Mesenteric fat pad (tissue), 1 donor: Measurements from ENCODE around the gene KRTAP1-3. TPM values are rescaled to one million over a fixed set of nuclear protein-coding genes. Genes with fewer than 3 reads are reported as not detected.
"Not testable (repeated sequence)": the region's sequence is repeated elsewhere in the genome, so short reads cannot be mapped to it uniquely, and the experiment has no call there.

ENCODE experiments used
- DNase-seq: peaks from one replicate; pipeline ENCODE4 v3.0.0-alpha.2; 2020; ENCODE audit warnings: low spot score
- total RNA-seq: library from RNA; stranded (reverse); fragmentation: NEBNext Ultra II Directional; extraction: Animal tissue kit (Norgen Biotek cat#: 25700); gene quantifications from one replicate; pipeline ENCODE4 v1.2.1, GENCODE V29; 2021
- donor health status: DM: yes; HTN: yes; CAD: no.

KRTAP1-3 gene
- total RNA-seq, 1 donor from 2014 or later: not detected

- DNase-seq: no peak
Measured at GRCh38 chr17:41012326-41013120, 22.2 kb downstream of the KRTAP1-3 start.

- no peak for DNase-seq
Measured at GRCh38 chr17:41010441-41010840, 24.2 kb downstream of the KRTAP1-3 start.

GRCh38 chr17:41009936-41010335 lies 24.7 kb downstream of the KRTAP1-3 start:
- no peak for DNase-seq

- DNase-seq: no peak
Measured at GRCh38 chr17:41009301-41009760, 25.3 kb downstream of the KRTAP1-3 start.

GRCh38 chr17:41008811-41009210 lies 25.9 kb downstream of the KRTAP1-3 start, which contains the start of gene KRTAP3-1:
Gene KRTAP3-1, minus strand, starts transcription at chr17:41009128. Its CDS starts 54 bp downstream, at chr17:41009074.
- no peak for DNase-seq

- no peak for DNase-seq
Measured at GRCh38 chr17:41004397-41004796, 30.3 kb downstream of the KRTAP1-3 start.

GRCh38 chr17:41003926-41004325 lies 30.7 kb downstream of the KRTAP1-3 start:
- DNase-seq: no peak

- no peak for DNase-seq
Measured at GRCh38 chr17:41002814-41003213, 31.9 kb downstream of the KRTAP1-3 start.

GRCh38 chr17:41001795-41002194 lies 32.9 kb downstream of the KRTAP1-3 start:
- DNase-seq: no peak

GRCh38 chr17:40999563-40999962 lies 35.1 kb downstream of the KRTAP1-3 start, which contains the start of gene KRTAP3-2:
Gene KRTAP3-2, minus strand, starts transcription at chr17:40999906. Its CDS starts 53 bp downstream, at chr17:40999853.
- DNase-seq: not testable (repeated sequence)

- no peak for DNase-seq
Measured at GRCh38 chr17:40997361-40997760, 37.3 kb downstream of the KRTAP1-3 start.

- DNase-seq: no peak
Measured at GRCh38 chr17:40996829-40997228, 37.8 kb downstream of the KRTAP1-3 start.

- no peak for DNase-seq
Measured at GRCh38 chr17:40995116-40995515, 39.6 kb downstream of the KRTAP1-3 start.

- no peak for DNase-seq
Measured at GRCh38 chr17:40993839-40994238, 40.8 kb downstream of the KRTAP1-3 start, which contains the start of gene KRTAP3-3. Gene KRTAP3-3, minus strand, starts transcription at chr17:40994164. Its CDS starts 67 bp downstream, at chr17:40994097.

- DNase-seq: no peak
Measured at GRCh38 chr17:40993084-40993483, 41.6 kb downstream of the KRTAP1-3 start.

GRCh38 chr17:40992666-40993065 lies 42.0 kb downstream of the KRTAP1-3 start:
- DNase-seq: no peak

- no peak for DNase-seq
Measured at GRCh38 chr17:40986920-40987319, 47.8 kb downstream of the KRTAP1-3 start.

- no peak for DNase-seq
Measured at GRCh38 chr17:40984226-40984625, 50.4 kb downstream of the KRTAP1-3 start, which contains the start of gene KRT40. Gene KRT40, minus strand, starts transcription at chr17:40984326. Its CDS starts 53 bp downstream, at chr17:40984273.
